H9 (cell line): ENCODE results near the gene NUP210L. TPM values are rescaled to one million over a fixed set of nuclear protein-coding genes. Genes with fewer than 3 reads are reported as not detected.

ENCODE experiments used
- DNase-seq: peaks from one replicate; pipeline ENCODE4 v3.0.0-alpha.2; 2017
- H2AFZ ChIP-seq: one replicate; pipeline ENCODE4 v1.6.1; 2013; ENCODE audit warnings: mild to moderate bottlenecking, low read length, control low read depth, moderate library complexity
- H2AK5ac ChIP-seq: 2 replicates; pipeline ENCODE4 v1.6.1; 2013; ENCODE audit warnings: low read length, control low read depth, mixed read lengths; ENCODE audit not compliant: insufficient read length
- H2BK120ac ChIP-seq: one replicate; pipeline ENCODE4 v1.6.1; 2013; ENCODE audit warnings: low read depth, mild to moderate bottlenecking, low read length, control low read depth, inconsistent platforms; ENCODE audit not compliant: poor library complexity, severe bottlenecking
- H2BK12ac ChIP-seq: 2 replicates; pipeline ENCODE4 v1.6.1; 2013; ENCODE audit warnings: low read length, control low read depth, mixed read lengths, low read depth; ENCODE audit not compliant: insufficient read length
- H2BK15ac ChIP-seq: 2 replicates; pipeline ENCODE4 v1.6.1; 2013; ENCODE audit warnings: low read depth, low read length, control low read depth
- H2BK20ac ChIP-seq: one replicate; pipeline ENCODE4 v1.6.1; 2013; ENCODE audit warnings: low read depth, mild to moderate bottlenecking, low read length, control low read depth, inconsistent platforms; ENCODE audit not compliant: poor library complexity, severe bottlenecking
- H2BK5ac ChIP-seq: 2 replicates; pipeline ENCODE4 v1.6.1; 2013; ENCODE audit warnings: low read length, control low read depth, mixed read lengths; ENCODE audit not compliant: insufficient read length
- H3K14ac ChIP-seq: 2 replicates; pipeline ENCODE4 v1.6.1; 2013; ENCODE audit warnings: low read length, control low read depth; ENCODE audit not compliant: insufficient read depth
- H3K18ac ChIP-seq: 2 replicates; pipeline ENCODE4 v1.6.1; 2013; ENCODE audit warnings: low read depth, mild to moderate bottlenecking, mixed read lengths, low read length, control low read depth; ENCODE audit not compliant: insufficient read length
- H3K23ac ChIP-seq: 2 replicates; pipeline ENCODE4 v1.6.1; 2013; ENCODE audit warnings: low read length, control low read depth, mixed read lengths, low read depth; ENCODE audit not compliant: insufficient read length
- H3K23me2 ChIP-seq: 2 replicates; pipeline ENCODE4 v1.6.1; 2013; ENCODE audit warnings: low read depth, mild to moderate bottlenecking, mixed read lengths, low read length, control low read depth; ENCODE audit not compliant: insufficient read length, poor library complexity, severe bottlenecking
- H3K27ac ChIP-seq: 2 replicates; pipeline ENCODE4 v1.5.1; 2013; ENCODE audit warnings: low read length, control low read depth, mixed read lengths, low read depth; ENCODE audit not compliant: insufficient read length
- H3K27me3 ChIP-seq: 2 replicates; pipeline ENCODE4 v1.6.1; 2013; ENCODE audit warnings: low read length, control low read depth, inconsistent platforms; ENCODE audit not compliant: insufficient read depth
- H3K4ac ChIP-seq: 2 replicates; pipeline ENCODE4 v1.6.1; 2013; ENCODE audit warnings: low read depth, mild to moderate bottlenecking, control low read depth, inconsistent platforms, low read length, moderate library complexity
- H3K4me1 ChIP-seq: 2 replicates; pipeline ENCODE4 v1.6.1; 2013; ENCODE audit warnings: low read length, control low read depth, inconsistent platforms; ENCODE audit not compliant: insufficient read depth
- H3K4me2 ChIP-seq: 2 replicates; pipeline ENCODE4 v1.6.1; 2013; ENCODE audit warnings: low read length, control low read depth, mixed read lengths; ENCODE audit not compliant: insufficient read length, insufficient read depth
- H3K56ac ChIP-seq: 2 replicates; pipeline ENCODE4 v1.6.1; 2013; ENCODE audit warnings: low read depth, mild to moderate bottlenecking, mixed read lengths, low read length, control low read depth; ENCODE audit not compliant: insufficient read length
- H3K79me1 ChIP-seq: 2 replicates; pipeline ENCODE4 v1.6.1; 2013; ENCODE audit warnings: low read depth, mild to moderate bottlenecking, moderate library complexity, low read length, control low read depth, inconsistent platforms; ENCODE audit not compliant: insufficient read depth, poor library complexity, severe bottlenecking
- H3K79me2 ChIP-seq: 2 replicates; pipeline ENCODE4 v1.6.1; 2013; ENCODE audit warnings: low read length, control low read depth, inconsistent platforms; ENCODE audit not compliant: insufficient read depth
- H3K9ac ChIP-seq: 2 replicates; pipeline ENCODE4 v1.6.1; 2013; ENCODE audit warnings: low read length, control low read depth, mixed read lengths; ENCODE audit not compliant: insufficient read length; ENCODE audit errors: extremely low read depth
- H3K9me3 ChIP-seq: one replicate; pipeline ENCODE4 v1.6.1; 2013; ENCODE audit warnings: low read depth, low read length, inconsistent platforms; ENCODE audit not compliant: control insufficient read depth
- H3T11ph ChIP-seq: one replicate; pipeline ENCODE4 v1.6.1; 2013; ENCODE audit warnings: mild to moderate bottlenecking, low read length, control low read depth, inconsistent platforms
- H4K20me1 ChIP-seq: one replicate; pipeline ENCODE4 v1.6.1; 2013; ENCODE audit not compliant: control insufficient read depth, insufficient read length, insufficient read depth
- H4K5ac ChIP-seq: 2 replicates; pipeline ENCODE4 v1.6.1; 2013; ENCODE audit warnings: low read depth, mild to moderate bottlenecking, mixed read lengths, low read length, control low read depth; ENCODE audit not compliant: insufficient read length
- H4K8ac ChIP-seq: replicated peaks from 2 replicates; pipeline ENCODE4 v1.6.1; 2013; ENCODE audit warnings: low read length, control low read depth, mixed read lengths, low read depth; ENCODE audit not compliant: insufficient read length
- H4K91ac ChIP-seq: 2 replicates; pipeline ENCODE4 v1.6.1; 2013; ENCODE audit warnings: low read depth, mild to moderate bottlenecking, moderate library complexity, mixed read lengths, low read length, control low read depth; ENCODE audit not compliant: insufficient read length
- H3K27ac Mint-ChIP-seq, 3 experiments: 2 replicates in 2 of 3; 3 replicates in 1 of 3; pipeline ENCODE4 v1.8.0; 2020 to 2021; ENCODE audit warnings: mixed read lengths in 3 of 3, mild to moderate bottlenecking in 1 of 3, moderate library complexity in 1 of 3
- H3K27me3 Mint-ChIP-seq: 2 replicates; pipeline ENCODE4 v1.8.0; 2021; ENCODE audit warnings: low read depth, mild to moderate bottlenecking, moderate library complexity, mixed read lengths
- H3K36me3 Mint-ChIP-seq, 3 experiments: 2 replicates in 2 of 3; 3 replicates in 1 of 3; pipeline ENCODE4 v1.8.0; 2020 to 2021; ENCODE audit warnings: low read depth in 3 of 3, mixed read lengths in 3 of 3; ENCODE audit not compliant: insufficient read depth in 1 of 3
- H3K4me1 Mint-ChIP-seq, 2 experiments: 2 replicates each; pipeline ENCODE4 v1.8.0; 2020; ENCODE audit warnings: mixed read lengths in 2 of 2
- H3K4me3 Mint-ChIP-seq, 2 experiments: 2 replicates in 1 of 2; 3 replicates in 1 of 2; pipeline ENCODE4 v1.8.0; 2020 to 2021; ENCODE audit warnings: mild to moderate bottlenecking in 2 of 2, mixed read lengths in 2 of 2, moderate library complexity in 1 of 2
- H3K9me3 Mint-ChIP-seq, 2 experiments: 2 replicates in 1 of 2; 3 replicates in 1 of 2; pipeline ENCODE4 v1.8.0; 2020; ENCODE audit warnings: mild to moderate bottlenecking in 2 of 2, mixed read lengths in 2 of 2, moderate library complexity in 1 of 2
- WGBS: extraction: QIAGEN DNeasy Blood & Tissue Kit; methylation state at CpG from one replicate; pipeline ENCODE4 v1.1.7; 2013; ENCODE audit warnings: missing lambda C conversion rate, low lambda C conversion rate, mixed read lengths; ENCODE audit not compliant: insufficient read length; ENCODE audit errors: extremely low coverage; 5-methylcytosine and 5-hydroxymethylcytosine counted together
- total RNA-seq: library from RNA; stranded (reverse); gene quantifications from 2 replicates; pipeline ENCODE4 v1.2.1, GENCODE V29; 2021
- TF ChIP-seq, protein P1 (sequence below): fragments of 200-600 bp; sonication (generic); conservative IDR thresholded peaks from 3 replicates; pipeline ENCODE4 v1.8.0; 2021; ENCODE audit warnings: antibody characterized with exemption, mild to moderate bottlenecking

NUP210L gene
- total RNA-seq, 1 experiment from 2014 or later = 0.04 TPM

DNA sequence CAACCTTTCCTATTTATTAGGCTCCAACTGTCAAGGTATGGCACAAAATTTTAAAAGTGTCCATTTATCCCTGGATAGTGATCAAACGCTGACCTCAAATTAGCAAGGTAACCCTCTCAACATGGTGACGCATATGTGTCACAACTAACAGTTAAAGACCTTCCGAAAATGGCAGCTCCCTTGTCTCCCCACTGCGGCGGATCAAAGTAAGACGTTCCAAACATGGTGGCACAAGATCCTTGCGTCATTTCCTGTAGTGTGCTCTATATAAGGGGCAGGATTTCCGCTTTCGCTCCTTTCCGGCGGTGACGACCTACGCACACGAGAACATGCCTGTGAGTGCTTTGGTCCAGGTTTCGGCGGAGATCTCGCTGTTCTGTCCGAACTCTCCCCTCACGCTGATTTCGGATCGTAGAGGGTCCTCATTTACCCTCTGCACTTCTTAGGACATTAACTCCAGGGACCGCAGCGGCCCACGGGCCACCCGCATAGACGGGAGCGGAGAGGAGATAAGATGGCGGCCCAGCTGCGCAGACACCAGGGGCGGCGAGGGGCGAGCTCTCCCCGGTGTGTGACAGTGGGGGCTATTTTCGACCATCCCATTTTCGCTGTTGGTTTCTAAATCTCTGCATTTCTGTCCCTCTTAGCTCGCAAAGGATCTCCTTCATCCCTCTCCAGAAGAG is 164.3 kb downstream of the NUP210L start, which contains the start of gene RPS27:
Gene RPS27 (plus strand): TSS at position 295 of the 683 bp plus-strand sequence. CDS start 35 bp downstream, at position 330.
- H4K8ac ChIP-seq = no peak within 1 kb of the TSS
- H3K27ac ChIP-seq = peak within 1 kb of the TSS; percentile 82
- H3K23me2 ChIP-seq = peaks cover 9% of the 10 kb centered on the region
- no peak within 1 kb of the TSS for H2BK20ac ChIP-seq
- peaks cover 3% of the 10 kb centered on the region; the same call in 1 of the 2 replicates for H3K79me2 ChIP-seq
- H3K4me2 ChIP-seq = peak within 1 kb of the TSS; percentile 91
- peaks cover 19 to 22% of the 10 kb centered on the region in 2 experiments for H3K4me1 Mint-ChIP-seq
- TF ChIP-seq, protein P1, sequence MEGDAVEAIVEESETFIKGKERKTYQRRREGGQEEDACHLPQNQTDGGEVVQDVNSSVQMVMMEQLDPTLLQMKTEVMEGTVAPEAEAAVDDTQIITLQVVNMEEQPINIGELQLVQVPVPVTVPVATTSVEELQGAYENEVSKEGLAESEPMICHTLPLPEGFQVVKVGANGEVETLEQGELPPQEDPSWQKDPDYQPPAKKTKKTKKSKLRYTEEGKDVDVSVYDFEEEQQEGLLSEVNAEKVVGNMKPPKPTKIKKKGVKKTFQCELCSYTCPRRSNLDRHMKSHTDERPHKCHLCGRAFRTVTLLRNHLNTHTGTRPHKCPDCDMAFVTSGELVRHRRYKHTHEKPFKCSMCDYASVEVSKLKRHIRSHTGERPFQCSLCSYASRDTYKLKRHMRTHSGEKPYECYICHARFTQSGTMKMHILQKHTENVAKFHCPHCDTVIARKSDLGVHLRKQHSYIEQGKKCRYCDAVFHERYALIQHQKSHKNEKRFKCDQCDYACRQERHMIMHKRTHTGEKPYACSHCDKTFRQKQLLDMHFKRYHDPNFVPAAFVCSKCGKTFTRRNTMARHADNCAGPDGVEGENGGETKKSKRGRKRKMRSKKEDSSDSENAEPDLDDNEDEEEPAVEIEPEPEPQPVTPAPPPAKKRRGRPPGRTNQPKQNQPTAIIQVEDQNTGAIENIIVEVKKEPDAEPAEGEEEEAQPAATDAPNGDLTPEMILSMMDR = no peak
- no CpG with 5 or more reads among the region's 36 CpGs for WGBS
- peaks cover 2% of the 10 kb centered on the region; the same call in 1 of the 2 replicates for H3K27me3 Mint-ChIP-seq
- H3K9me3 Mint-ChIP-seq = peaks cover 0 to under 1% of the 10 kb centered on the region in 2 experiments; a peak in 3 of 5 replicates
- H3K23ac ChIP-seq = no peak within 1 kb of the TSS
- DNase-seq = peak; percentile 95
- H2AK5ac ChIP-seq = no peak within 1 kb of the TSS
- peak within 1 kb of the TSS; percentile 91 for H3T11ph ChIP-seq
- peak within 1 kb of the TSS; percentile 96 to 97 for H3K4me3 Mint-ChIP-seq
- peak within 1 kb of the TSS; percentile 80 for H2BK5ac ChIP-seq
- H2BK120ac ChIP-seq = peak within 1 kb of the TSS; percentile 74
- H4K5ac ChIP-seq = peak within 1 kb of the TSS; percentile 19
- H2BK12ac ChIP-seq = no peak within 1 kb of the TSS
- no peak within 1 kb of the TSS for H4K91ac ChIP-seq
- H3K9ac ChIP-seq = peak within 1 kb of the TSS; percentile 99
- no peaks in the 10 kb centered on the region for H4K20me1 ChIP-seq
- no peak within 1 kb of the TSS; the same call in 1 of the 2 replicates for H3K4ac ChIP-seq
- no peaks in the 10 kb centered on the region for H3K27me3 ChIP-seq
- H3K27ac Mint-ChIP-seq = peak within 1 kb of the TSS; percentile 99 to 100 (median 99)
- no peak within 1 kb of the TSS for H2AFZ ChIP-seq
- H3K79me1 ChIP-seq = peaks cover 4% of the 10 kb centered on the region
- H3K56ac ChIP-seq = no peak within 1 kb of the TSS
- H2BK15ac ChIP-seq = no peak within 1 kb of the TSS
- peak within 1 kb of the TSS; percentile 99 for H3K18ac ChIP-seq
- H3K9me3 ChIP-seq = no peaks in the 10 kb centered on the region
- H3K4me1 ChIP-seq = no peaks in the 10 kb centered on the region
- H3K36me3 Mint-ChIP-seq = peaks cover 36 to 48% (median 45%) of the 10 kb centered on the region in 3 experiments
- peak within 1 kb of the TSS; percentile 99 for H3K14ac ChIP-seq
